ENCODE results near the gene ABCA12.

Gene ABCA12

DNA sequence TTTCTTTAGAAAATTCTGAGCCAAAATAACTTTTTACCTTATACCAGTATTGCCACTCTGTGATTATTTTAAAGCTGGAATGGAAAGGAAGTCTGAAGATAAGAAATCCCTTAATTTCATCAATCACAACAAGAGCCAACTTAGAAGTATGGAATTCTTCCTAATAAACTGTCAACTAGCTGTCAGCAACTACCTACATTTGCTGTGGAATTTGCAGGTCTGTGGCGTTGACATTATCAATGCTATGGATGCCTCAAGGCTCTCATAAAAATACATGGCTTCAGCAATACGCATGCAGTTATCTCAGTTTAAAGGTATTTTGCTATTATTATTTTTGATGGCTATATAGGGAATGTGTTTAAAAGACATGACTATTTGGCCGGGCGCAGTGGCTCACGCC is 108.5 kb downstream of the ABCA12 start:
- no peak for DNase-seq

GRCh38 chr2:215028231-215028630 is 110.2 kb downstream of the ABCA12 start:
- no peak for DNase-seq

DNA sequence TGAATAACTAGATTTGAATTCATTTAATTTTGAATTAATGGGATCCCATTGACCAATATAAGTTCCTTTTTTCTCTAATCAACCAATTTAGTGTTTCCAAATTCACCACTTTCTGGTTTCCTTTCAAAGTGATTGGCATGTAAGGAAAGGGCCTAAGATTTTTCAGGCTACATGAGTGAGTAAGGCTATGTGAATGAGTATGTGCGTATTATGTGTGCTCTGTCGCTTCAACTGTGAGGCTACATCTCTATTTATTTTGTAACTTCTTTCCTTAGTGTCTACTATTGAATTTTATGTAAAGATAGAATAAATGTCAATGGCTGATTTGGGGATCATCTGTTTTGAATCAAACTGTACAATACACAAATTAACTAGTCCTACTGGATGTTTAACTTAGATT is 110.6 kb downstream of the ABCA12 start:
- no peak for DNase-seq

DNA sequence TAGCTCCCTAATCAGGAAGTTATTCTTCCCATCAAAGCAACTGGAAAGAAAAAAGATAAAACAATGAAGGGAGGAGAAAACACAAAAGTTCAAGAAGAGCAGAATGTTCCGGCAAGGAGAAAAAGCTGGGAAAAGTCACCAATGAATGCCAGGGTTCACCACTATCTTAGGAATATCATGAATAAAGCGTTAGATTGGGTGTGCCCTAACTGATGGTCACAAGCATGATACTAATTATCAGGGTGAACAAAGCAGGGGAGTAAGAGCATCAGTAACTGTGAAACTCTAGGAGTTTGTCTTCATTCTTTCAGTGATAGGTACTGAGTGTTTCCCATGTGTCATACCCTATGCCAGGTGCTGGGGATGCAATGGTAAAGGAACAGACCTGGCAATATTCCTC is 115.5 kb downstream of the ABCA12 start:
- DNase-seq = no peak

DNA sequence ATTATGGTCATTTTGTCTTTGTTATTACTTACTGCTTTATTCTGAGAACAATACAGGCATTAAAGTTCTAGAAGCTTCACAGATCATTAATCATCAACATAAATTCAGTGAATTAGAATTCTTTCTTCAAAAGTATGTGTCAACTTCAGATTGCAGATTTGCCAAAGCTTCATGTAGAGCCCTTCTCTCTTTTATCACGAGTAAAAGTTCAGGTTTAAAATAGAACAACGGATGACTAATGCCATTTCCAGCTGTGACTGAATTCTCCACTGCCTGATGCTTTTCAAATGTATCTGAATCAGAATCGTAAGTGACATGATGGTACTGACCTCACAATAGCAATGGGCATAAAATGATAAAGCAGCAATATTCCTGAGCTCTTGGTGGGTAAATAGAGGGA is 116.0 kb downstream of the ABCA12 start:
- no peak for DNase-seq

DNA sequence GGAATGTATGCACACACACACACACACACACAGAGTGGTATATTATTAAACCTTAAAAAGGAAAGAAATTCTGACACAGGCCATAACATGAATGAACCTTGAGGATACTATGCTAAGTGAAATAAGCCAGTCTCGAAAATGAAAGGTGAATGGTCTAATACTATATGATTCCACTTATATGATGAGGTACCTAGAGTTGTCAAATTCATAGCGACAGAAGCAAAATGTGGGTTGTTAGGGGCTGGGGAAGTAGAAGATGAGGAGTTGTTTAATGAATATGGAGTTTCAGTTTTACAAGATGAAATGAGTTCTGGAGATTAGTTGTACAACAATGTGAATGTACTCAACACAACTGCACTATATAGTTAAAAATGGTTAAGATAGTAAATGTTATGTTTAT is 118.1 kb downstream of the ABCA12 start:
- no peak for DNase-seq

DNA sequence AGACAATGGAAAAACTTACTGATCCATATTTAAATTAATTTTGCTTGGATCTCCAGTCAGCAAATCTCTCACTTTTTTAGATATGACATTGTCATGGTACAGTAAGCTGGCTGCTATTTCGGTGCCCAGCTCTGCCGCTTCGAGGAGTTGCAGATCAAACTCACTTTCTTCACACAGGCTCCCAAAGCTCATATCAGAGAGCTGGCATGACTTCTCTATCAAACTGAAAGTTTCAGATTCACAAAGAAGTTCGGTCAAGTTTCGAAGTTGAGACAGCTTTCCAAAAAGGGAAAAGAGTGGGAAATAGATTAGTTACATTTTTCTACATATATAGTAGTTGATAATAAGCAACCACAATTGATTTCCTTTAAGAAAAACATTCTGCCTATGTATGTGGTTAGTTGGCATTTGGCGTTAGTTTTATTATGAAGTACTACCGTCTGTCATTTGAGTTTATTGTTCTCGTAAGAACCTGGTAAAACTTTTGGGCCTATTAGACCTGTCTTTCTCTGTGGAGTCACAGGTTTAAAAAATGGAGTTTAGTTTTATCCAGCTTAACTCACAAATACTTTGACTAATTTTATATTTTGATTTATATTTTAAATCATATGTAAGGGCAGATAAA is 118.8 kb downstream of the ABCA12 start:
- no peak for DNase-seq

DNA sequence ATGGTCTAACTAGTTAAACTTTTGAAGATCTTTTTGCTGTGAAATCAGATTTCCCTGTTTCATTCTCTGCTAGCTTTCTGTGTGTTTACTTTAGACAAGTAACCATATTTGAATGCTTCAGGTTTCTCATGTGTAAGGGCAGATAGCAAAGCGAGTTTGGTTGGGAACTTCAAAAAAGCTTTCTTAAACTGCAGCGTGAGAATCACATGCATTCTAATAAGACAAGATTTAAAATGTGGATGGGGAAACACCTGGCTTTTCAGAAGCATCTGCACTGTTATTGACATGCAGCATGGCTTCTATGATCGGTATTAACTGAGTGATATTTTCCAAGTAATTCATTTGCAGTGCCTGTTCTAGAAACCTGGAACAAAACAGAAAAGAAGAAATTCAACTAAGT is 119.3 kb downstream of the ABCA12 start:
- DNase-seq = no peak

DNA sequence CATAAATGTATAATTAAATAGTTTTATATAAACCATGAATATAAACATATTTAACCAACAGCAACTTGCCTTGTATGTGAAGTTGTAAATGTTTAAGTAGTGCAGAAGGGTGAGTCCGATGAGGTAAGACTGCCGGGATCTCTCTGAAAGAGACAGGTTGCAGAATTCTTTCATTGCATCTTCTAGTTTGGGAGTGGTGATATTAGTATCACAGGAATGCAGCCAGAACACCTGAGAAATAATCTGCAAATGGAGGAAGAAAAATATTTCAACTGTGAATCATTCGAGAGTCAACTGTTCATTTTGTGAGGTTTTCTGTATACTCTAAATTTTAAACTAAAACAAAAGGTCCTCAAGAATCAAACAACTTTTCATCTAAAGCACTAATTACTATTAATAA is 123.0 kb downstream of the ABCA12 start:
- DNase-seq = no peak

GRCh38 chr2:215010390-215010789 is 128.0 kb downstream of the ABCA12 start:
- DNase-seq = no peak

DNA sequence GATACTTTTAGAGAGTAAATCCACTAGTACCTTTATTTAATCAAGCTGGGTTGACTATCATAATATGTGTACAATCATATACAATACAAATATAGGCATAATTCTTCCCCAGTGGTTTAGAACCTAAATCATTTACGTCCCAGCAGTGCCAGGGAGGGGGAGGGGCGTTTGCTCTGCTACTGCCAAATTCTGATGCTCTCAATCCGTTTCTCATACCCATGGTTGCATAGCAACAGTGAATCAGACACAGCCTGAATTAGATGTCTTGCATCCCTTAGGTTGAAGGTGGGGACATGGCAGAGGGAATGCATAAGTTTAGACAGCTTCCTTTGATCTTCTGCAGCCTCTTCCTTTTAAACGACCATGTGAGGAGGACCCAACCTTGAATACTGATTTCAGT is 135.4 kb downstream of the ABCA12 start:
- DNase-seq = no peak

- no peak for DNase-seq
These were observed 135.9 kb downstream of the ABCA12 start for GRCh38 chr2:215002500-215002899.

DNA sequence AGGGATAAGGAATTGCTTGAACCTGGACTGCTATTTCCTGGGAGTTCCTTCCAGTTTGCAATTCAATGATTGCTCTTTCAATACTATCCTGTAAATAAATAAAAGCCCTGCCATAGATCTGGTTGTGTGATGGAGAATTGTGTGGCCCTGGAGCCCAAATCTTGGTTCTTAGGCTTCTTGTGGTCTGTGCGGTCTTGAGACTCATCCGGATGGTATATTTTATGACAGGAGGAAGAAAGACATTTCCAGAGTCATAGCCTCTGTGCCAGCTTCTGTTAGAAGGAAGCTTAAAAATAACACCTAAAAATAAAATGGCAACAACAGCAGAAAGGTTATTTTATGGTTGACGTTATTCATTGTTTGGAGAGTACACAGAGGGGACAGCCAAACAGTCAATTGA is 137.7 kb downstream of the ABCA12 start:
- DNase-seq = no peak

DNA sequence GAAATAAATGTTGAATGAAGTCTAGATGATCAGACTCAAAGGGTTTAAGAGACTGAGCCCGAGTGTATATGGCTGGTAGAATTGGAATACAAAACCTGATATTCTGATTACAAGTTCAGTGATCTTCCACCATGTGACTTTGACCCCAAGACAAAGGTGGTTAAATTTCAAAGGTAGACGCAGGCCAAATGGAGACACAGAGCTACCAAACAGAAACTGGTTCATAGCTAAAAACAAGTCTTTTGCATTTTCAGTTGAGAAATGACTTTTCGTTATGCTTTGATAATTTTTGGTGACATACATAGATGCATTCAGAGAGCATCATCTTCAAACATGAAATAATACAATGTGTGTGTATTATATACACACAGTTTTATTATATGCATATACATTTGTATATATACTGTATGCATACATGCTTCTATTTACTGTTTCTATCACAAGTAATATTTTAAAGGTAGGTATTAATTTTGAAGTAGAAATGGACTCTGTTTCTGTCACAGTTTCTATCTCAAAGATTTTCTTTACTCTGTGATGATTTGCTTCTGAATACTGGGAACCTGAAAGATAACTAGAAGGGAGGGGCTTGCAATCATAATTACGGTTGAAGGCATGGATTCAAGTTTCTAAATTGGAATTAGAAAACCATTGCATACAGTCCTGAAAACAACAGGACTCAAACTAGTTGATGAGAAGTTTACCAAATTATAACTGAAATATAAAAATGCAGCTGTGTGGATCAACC is 142.3 kb downstream of the ABCA12 start:
- no peak for DNase-seq

DNA sequence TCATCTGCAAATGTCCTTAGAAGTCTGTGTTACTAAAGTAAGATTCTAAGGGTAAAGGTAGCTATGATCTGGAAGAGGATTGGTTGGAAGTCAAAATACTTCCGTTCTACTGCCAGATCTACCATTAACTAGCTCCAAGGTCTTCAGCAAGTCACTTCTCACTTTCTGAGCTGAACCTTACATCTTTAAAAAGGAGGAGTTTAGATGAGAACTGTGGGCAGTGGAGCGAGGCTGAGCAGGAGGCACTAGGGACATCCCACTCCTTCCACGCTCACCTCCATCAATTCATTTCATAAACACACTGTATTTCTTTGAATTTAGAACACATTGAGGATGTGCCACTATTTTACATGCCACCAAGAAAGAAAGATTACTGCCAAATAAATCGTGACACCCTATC is 143.0 kb downstream of the ABCA12 start:
- DNase-seq = no peak

GRCh38 chr2:214992911-214993310 is 145.5 kb downstream of the ABCA12 start:
- no peak for DNase-seq

DNA sequence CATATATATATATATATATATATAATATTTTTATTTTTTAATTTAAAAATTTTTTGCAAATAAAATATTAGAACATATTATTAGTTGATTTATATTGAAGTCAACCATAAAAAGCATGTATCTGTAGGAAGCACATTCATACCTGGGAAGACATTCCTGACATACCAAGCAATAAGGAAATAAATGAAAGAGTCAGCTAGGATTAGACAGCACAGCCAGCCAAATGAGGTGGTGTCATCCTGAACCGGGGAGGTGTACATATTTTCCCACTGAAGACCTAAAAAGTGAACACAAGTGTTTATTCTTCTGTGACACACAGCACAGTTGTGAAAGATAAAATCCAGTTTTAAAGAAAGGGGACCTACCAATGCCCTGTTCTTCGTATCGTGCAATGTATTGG is 149.2 kb downstream of the ABCA12 start:
- no peak for DNase-seq

- no peak for DNase-seq
These were observed 151.2 kb downstream of the ABCA12 start for GRCh38 chr2:214987261-214987660.

- DNase-seq = no peak
These were observed 152.8 kb downstream of the ABCA12 start for GRCh38 chr2:214985619-214986018.

- DNase-seq = no peak
These were observed 172.0 kb downstream of the ABCA12 start for GRCh38 chr2:214966420-214966819.

DNA sequence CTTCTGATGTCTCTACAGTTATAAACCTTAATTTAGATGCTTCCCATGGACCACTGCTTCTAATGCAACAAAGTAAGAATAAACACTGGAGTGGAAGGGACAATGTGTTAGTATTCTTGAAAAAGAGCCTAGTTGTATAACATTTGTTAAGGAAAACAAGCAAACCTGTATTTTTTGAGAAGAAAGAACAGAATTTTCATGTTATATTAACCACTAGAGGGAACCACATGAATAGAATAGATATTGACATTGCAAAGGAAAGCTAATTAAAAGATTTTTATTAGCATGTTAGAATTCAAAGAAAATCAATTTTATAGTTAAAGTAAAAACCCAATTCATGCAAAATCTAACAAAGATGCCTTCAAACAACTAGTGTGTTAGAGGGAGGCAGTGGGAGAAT is 177.7 kb downstream of the ABCA12 start:
- DNase-seq = no peak

- DNase-seq = no peak
These were observed 191.5 kb downstream of the ABCA12 start for GRCh38 chr2:214946949-214947348.

DNA sequence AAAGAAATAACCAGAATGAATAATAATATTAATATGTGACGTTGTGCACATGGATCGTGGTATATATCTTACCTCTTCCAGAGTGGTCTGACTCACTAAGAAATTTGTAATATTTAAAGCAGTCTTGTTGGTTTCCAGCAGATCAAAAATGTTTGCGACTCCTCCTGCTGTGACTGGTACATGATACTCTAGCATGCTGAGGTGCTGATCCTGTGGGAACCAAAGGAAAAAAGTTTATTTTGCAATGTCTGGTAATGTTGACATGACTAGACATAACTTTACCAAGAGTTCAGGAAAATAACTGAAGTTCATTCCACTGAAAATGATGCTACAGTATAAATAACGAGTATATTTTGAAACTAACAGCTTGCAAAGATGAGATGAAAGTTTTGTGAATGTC is 204.4 kb downstream of the ABCA12 start:
- no peak for DNase-seq

DNA sequence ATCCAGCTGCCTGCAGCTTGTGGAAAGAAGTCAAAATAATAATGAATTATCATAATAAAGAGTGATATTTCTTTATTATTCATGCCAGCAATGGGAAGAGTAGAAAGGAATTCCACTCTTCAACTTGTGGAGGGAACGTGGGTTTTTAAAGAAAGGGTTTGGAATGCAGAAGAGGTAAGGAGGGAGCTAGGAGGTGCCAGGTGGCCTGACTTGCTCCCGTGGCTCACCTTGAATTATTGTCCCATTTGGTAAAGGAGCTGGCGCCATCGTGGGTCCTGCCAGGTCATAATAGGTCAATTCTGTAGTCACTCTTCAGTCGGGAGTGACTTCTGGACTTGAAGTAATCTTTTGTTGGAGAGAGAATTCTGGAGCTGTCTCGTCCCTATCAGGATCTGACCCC is 233.8 kb downstream of the ABCA12 start:
- no peak for DNase-seq

GRCh38 chr2:214904176-214904575 is 234.2 kb downstream of the ABCA12 start:
- no peak for DNase-seq

Measured in activated effector memory CD4-positive, alpha-beta T cell treated with Interleukin-2 at 50 U/mL for 16 hours (primary cell).